ENCODE results near the gene CACNA2D2.

GRCh38 chr3:50412231-50412754, 91.1 kb downstream of the CACNA2D2 start:
- TF ChIP-seq ZNF704 (tag by site-specific recombination; IDR thresholded peaks at IDR 0.05) (no peak), ZFP69B (tag by site-specific recombination; IDR thresholded peaks at IDR 0.05) (no peak), CTCF (tag by site-specific recombination; IDR thresholded peaks at IDR 0.05) (no peak), ZNF221 (tag by site-specific recombination; IDR thresholded peaks at IDR 0.05; ENCODE audit: borderline replicate concordance) (no peak)

All from HEK293 (cell line).